T-helper 22 cell (primary cell): ENCODE measurements around the gene TEPSIN.

Source experiments
- DNase-seq: peaks from one replicate; pipeline ENCODE4 v3.0.0-alpha.2; 2020; ENCODE audit warnings: low read depth

Gene TEPSIN, protein sequence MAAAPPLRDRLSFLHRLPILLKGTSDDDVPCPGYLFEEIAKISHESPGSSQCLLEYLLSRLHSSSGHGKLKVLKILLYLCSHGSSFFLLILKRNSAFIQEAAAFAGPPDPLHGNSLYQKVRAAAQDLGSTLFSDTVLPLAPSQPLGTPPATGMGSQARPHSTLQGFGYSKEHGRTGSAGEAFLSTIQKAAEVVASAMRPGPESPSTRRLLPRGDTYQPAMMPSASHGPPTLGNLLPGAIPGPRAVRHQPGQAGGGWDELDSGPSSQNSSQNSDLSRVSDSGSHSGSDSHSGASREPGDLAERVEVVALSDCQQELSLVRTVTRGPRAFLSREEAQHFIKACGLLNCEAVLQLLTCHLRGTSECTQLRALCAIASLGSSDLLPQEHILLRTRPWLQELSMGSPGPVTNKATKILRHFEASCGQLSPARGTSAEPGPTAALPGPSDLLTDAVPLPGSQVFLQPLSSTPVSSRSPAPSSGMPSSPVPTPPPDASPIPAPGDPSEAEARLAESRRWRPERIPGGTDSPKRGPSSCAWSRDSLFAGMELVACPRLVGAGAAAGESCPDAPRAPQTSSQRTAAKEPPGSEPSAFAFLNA

DNA sequence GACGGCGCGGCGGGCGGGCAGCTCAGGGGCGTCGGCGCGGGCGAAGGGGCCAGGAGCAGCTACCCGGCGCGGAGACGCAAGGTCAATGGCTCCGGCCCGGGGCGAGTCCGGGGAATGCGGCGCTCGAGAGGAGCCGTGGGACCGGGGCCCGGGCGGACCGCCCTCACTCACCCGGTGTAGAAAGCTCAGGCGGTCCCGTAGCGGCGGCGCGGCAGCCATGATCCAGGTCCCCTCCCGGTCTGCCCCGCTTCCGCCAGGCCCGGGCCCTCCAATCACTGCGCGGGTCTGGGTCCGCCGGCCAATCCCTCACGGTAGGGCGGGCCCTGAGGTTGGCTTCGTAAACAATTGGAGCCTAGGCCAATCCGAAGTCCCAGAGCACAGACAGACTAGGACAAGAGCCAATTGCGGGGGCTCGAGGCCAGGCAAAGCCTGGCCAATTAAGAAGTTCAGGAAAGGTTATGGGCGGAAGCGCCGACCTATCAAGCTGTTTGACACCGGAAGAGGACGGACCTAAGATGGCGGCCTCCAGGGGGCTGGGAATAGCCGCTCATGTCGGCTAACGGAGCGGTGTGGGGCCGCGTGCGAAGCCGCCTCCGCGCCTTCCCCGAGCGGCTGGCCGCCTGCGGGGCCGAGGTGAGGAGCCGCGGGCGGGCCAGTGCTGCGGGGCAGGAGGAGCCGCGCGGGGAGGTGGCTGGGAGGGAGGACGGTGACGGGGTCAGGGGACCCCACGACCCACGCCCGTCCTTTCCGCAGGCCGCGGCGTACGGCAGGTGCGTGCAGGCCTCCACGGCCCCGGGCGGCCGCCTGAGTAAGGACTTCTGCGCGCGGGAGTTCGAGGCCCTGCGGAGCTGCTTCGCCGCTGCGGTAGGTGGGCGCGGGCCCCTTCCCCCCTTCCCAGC lies at the start of gene TEPSIN, which contains the start of gene NDUFAF8:
Gene TEPSIN, minus strand, starts transcription at position 241 of the 899 bp plus-strand sequence. Its CDS starts 22 bp downstream, at position 219.
Gene NDUFAF8, plus strand, starts transcription at position 504 of the 899 bp plus-strand sequence. Its CDS starts 46 bp downstream, at position 550.
- DNase-seq, result peak; percentile 96

DNA sequence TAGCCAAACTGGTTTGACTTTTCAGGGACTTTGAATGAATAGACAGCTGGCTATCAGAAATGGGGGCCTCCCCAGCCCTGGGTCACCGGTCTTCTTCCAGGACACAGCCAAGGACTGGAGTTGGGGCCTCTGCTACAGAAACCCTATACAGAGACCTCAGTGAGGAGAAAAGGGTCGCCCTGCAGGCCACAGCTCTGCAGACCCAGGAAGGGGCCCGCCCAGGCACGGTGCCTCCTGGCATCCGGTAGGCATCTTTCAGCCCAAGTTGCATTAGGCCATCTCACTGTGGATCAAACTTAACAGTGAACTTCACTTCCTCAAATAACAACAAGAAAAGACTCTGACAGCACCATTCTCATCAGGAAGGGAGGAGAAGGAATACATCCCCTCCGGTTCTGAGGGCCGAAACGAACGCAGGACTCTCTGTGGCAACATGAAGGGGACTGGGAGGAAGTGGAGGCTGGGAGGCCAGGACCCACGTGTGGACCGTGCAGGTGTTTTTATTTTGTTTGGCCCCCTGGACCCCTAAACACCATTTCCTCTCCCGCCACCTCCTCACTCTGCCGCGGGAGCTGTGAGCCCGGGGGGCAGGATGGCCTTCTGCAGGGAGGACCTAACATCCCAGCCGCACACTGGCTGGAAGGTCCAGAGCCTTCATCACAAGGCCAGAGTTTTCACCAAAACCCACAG lies 49.0 kb upstream of the TEPSIN start:
- DNase-seq, result no peak

DNA sequence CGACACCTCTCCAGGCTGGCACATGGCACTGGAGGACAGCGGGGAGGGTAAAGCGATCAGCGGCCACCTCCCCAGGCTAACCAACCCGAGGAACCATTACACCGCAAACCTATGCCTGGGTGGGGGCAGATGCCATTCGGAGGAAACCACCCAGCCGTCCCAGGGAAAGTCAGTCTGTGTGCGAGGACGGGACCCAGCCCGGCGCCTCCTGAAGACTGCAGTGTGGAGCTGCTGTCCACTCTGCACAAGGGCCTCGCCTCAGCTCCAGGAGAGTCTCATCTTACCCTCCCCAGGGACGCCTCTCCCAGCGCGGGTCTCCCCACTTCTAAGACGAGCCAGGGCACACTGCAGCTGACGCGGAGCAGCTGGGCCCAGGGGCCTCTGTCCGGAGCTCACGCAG lies 48.3 kb upstream of the TEPSIN start:
- no peak for DNase-seq

DNA sequence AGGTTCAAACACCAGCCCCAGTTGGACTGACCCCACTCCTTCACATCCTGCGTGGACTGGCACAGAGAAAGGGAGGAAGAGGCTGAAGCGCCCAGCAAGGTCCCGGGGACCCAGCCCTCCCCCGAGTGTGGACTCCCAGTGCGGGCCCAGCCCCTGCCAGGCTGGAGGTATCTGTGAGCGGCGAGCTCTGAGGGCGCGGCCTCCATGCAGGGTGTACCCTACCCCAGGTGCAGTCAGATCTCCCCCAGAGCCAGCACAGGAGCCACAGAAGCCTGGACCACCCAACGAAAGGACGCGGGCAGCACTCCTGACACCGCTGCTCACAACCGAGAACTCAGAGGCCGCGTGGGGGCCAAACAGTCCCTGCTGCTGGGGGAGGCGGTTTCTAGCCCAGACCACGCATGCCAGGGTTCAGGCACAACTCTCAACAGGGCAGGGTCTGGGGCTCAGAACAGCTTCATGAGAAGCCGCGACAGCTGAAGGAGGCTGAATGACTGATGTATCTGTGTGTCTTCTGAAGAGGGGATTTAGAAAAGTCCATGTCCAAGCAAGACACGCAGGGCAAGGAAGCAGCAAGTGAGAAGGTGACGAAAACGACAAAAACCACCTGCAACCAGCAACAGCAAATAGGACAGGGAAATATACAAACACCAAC lies 47.8 kb upstream of the TEPSIN start:
- DNase-seq, result no peak

DNA sequence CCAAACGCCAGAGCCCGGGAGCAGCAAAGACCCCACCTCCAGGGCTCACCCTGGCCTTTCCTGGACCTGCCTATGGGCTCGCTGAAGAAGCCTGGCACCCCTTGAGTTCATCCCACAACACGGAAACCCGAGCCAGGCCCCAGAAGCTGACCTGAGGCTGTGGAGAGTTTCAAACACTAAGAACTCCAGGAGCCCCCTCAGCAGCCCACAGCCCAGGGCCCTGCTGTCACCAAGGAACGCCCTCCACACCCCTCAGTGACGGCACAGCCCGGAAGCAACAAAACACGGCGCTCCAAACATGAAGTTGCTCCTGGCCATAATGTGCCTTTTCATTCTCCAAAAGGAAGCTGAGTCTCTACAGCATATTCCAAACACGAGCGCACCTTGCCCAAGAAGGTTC lies 47.0 kb upstream of the TEPSIN start:
- no peak for DNase-seq

DNA sequence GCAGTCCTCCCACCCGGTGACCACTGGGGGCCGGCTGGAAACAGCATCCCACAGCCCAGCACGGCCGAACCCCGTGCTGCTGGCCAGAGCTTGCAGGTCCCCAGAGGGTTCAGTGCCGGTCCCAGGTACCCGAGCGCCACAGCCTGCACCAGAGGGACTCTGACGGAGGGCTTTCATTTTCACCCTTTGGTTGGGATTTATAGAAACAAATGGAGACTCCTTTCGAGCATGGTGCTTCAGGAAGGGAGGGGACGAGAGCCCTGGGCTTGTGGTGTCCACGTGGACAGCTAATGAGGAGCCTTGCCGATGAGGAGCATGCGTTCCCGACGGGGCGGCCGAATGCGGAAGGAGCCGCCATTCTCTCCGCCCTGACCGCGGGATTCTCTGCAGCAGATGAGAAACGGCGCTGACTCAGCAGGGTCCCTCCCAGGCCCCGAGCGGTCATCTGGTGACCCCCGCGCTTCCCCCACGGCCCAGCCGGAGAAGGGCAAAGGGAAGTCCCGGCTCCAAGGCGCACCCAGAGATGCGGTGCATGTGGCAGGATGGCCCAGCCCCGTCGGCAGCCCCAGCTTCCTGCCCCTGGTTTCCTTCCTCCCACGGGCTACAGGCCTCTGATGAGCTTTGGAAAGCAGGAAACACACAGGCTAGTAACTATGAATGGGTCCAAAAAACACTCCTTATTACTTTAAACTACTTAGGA lies 46.5 kb upstream of the TEPSIN start:
- peak; percentile 41 for DNase-seq

DNA sequence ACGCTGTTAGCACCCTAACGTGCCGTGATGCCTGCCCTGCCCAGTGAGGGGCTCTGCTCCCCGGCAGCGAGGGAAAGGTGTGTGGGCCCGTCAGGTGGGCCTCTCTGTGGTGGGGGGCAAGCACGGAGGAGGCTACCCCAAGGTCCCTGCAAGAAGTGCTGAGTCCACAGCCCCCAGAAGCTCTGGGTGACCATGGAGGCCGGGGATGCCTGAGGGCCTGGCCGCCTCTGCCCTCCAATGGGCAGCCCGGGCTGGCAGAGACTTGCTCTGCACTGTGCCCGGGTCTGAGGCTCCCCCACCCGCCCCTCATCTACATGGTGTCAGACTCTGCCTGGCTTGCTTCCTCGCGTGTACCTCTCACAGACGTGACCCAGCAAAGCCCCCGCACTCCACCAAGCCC lies 44.0 kb upstream of the TEPSIN start:
- DNase-seq, result no peak

DNA sequence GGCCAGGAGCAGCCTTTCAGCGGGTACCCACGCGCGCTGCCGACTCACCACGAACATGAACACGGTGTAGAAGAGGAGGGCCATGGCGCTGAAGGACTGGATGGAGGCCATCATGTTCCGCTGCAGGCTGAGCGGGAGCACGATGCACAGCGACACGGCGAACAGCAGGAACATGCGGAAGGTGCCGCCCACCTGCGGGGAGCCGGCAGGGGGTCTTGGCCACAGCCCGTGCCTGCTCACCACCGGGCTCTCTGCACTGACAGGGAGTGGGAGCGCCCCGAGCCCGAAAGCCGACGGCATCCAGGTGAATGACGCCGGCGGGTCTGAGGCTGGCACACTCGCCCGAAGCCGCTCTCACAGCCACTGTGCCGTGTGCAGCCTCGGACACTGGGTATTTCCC lies 43.3 kb upstream of the TEPSIN start:
- no peak for DNase-seq

DNA sequence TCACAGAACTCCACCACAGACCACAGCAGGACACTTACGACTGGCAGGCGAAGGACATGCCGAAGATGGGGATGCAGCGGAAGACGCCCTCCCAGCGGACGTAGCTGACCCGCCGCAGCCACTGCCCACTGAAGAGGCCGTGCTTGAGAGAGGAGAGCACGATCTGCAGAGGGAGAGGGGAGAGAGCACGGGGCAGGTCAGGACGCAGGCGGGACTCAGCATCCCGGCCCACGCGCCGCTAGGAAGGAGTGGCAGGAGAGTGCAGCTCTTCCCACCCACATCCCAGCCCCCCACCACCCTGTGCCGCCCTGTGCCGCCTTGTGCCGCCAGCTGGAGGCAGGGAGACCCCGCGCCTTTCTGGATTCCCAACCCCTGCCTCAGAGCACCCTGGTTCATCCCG lies 41.7 kb upstream of the TEPSIN start:
- DNase-seq, result no peak

DNA sequence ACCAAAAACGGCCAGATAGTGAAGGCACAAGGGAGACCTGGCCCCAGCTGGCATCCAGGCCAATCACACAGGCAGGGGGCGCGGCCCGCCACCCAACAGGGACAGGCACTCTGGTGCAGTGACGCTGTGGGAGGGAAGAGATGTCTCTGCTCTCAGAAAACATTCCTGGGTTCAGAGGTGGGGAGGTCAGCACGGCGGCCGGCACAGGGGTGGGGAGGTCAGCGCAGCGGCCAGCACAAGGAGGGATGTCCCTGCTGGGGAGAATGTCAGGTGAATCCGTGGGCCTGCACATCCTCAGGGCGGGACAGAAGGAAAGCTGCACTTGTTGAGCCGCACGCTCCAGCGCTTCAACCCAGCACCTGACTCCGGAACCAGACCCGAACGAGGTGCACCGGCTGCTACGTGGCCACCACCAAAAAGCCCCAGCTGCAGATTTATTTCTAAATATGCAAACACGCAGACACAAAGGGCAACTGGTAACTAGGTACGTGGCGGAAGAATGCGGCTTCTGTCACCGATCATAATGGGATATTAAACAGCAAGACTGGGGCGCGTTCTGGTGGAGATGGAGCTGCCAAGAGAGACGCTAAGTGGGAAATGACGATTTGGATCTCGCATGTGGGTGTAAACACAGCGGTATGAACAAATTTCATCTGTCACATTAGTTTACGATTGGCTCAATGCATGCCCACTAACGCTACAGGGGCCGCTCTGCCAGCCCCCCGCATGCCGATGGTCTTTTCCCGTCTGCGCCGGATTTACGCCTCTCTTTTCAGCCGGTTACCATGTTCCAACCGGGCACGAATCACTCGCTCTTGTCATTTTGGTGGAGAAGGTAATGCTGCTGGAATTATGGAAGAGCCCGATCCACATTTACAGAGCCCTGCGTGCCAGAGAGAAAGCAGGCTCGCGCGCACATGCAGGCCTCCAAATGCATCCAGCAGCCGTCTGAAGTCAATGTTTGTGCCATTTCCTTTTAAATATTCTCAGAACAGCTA lies 40.7 kb upstream of the TEPSIN start:
- DNase-seq, result no peak

DNA sequence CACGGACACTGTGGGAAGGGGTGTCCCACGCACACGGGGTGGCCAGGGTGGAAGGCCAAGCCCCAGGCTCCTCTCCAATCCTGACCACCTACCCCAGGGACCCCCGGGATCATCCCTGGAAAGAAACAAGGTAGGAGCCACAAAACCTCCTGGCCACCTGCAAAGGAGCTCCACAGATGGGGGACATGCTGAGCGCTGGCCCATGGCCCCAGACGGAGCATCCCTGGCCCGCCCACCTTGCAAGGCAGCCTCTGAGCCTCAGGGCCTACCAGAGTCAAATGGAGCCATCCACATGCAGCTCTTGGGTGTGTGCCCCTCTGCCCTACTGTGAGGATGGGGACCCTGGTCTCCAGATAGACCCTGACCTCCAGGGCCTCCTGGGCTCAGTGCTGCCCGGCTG lies 40.0 kb upstream of the TEPSIN start:
- DNase-seq, result no peak

DNA sequence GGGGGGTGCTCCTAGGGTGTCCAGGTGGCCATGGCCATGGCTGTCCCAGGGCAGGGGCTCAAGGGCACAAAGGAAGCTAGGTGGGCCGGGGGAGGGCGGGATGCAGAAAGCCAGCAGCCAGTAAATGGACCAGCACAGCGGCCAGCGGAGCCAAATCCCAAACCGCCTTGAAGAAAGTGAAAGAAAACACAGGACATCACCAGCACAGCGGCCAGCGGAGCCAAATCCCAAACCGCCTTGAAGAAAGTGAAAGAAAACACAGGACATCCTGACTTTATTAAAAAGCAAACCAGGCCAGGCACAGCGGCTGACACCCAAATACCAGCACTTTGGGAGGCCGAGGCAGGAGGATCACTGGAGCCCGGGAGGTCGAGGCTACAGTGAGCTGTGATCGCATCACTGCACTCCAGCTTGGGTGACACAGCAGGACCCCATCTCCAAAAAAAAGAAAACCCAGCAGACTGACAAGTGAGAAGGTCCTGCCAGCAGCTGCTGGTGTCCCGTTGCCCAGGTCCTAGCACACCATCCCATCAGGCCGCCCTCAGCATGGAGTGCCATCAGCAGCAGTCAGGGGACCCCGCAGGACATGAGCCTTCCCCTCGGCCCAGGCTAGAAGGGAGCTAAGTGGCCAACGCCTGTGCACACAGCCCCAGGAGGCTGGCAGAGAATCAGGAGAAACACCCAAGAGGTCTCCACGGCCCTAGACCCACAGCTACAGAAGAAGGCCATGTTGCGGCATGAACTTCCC lies 39.3 kb upstream of the TEPSIN start:
- no peak for DNase-seq

DNA sequence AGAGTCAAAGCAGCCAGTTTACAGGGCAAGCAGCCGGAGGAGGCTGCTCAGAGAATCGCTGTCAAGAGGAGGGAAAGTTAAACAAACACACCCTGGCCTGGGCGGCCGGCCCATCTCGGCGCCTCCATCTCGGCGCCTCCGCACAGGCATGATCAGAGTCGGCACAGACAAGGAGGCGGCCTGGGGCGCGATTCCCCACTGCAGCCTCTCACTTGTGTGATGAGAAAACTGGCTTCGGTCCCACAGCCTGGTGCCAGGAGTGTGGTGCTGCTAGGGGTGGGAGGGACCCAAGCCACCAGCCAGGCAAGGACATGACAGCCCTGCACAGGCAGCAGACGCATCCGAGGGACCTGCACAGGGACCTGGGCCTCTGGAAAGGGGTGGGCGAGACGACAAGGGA lies 38.6 kb upstream of the TEPSIN start:
- no peak for DNase-seq

DNA sequence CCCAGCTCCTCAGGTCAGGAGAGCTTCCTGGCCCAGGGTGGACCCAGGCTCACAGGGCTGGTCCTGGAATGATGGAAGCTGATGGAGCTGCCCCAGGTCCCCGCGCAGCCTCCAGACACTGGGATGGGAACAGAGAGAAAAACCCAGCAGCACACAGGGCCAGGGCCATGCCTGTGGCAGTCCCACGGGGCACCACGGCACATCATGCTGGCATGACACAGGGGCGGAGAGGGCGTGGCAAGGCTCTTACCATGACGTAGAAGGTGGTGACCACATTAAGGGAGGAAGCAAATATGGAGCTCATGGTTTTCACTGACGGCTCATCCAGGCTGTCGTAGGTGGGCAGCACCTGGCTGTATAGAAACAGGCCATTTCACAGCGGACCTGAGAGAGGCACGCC lies 37.9 kb upstream of the TEPSIN start:
- DNase-seq, result no peak

DNA sequence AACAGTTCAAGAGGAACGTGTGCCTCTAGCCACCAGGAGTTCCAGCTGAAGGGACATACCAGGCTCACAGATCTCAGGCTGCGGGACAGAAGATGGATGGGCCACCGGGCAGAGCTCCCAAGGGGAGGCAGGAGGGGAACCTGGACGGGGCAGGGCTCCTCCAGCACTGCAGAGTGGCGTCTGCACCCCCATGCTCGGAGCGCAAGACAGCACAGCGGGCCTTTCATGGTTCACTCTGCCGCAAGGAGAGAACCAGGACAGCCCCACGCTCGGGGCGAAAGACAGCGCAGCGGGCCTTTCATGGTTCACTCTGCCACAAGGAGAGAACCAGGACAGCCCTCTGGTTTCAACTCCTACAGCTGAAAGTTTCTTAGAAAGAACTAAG lies 35.6 kb upstream of the TEPSIN start:
- DNase-seq, result no peak

DNA sequence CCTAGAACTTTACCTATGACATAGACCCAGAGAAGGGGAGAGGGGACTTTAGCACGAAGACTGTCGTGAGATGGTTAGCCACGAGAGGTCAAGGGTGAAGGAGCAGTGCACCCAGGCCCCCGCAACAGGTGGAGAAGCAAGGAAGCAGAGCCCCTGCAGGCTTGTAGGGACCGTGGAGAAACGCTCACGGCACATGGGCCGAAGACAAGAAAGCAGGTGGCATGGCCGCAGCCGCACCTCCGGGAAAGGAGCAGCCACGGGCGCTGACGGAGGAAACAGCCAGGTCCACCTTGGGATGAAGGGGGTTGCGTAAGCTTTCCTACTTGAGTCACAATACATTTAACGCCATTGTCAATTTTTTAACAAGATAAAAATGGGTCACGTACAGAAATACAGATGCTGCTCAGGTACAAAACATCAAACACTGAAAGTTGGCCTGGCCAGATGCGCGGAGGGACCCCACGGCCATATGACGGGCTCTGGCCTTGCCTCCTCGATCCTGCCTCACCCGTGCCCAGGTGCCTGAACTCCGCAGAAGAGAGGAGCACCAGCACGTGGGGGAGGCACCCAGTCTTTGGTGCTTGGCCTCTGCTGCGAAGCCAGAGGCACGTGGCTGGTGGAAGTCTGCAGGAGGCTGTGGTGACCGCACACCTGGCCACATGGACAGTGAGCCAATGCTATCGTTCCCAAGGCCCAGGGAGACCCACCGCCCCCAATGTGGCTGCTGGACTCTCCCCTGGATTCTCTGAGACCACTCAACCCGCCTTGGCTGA lies 35.0 kb upstream of the TEPSIN start:
- no peak for DNase-seq

DNA sequence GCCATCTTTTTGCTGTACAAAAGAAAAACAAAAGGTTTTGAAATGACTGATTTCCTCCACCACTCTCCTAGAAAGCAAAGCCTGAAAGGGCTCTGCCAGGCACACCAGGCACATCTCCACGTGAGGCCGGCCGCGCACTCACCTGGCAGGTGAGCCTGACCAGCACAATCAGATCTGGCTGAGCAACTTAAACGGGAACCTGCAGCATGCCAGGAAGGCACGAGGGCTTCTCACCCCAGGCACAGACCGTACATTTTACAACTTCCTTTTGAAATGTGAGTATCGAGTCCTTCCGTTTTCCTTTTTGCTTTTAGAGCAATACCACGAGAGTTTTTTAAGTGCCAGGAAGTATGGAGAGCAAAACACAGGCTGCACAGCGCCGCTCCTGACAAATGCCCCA lies 33.8 kb upstream of the TEPSIN start:
- no peak for DNase-seq

DNA sequence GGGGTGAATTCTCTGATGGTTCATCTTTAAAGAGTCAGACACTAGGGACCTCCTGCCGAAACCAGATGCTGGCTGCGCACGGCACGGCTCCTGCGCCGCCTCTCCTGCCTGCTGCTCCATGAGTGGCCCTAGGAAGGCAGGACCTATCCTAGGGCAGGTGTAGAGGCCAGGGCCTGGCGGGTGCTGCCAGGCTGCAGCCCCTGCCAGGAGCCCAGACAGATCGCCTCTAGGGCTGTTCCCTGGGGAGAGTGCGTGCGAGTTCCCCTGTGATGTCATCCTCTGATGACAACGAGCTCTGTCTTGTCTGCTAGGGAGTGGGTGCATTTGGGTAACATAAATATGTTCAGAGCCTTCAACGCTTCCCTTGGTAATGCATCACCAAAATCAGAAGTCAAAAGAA lies 32.4 kb upstream of the TEPSIN start:
- DNase-seq, result no peak
